B cell (primary cell): Measurements from ENCODE around the gene AGT.

Experiments
- CTCF ChIP-seq: fragments of 200-600 bp; IDR thresholded peaks from one replicate; pipeline ENCODE4 v1.8.0; 2022; ENCODE audit warnings: antibody characterized with exemption, mild to moderate bottlenecking
- EZH2 ChIP-seq: IDR thresholded peaks from 2 replicates; pipeline ENCODE4 v1.6.1; 2012; ENCODE audit warnings: borderline replicate concordance, low read depth, mild to moderate bottlenecking, moderate library complexity, low read length; ENCODE audit not compliant: insufficient read depth, poor library complexity, severe bottlenecking

GRCh38 chr1:230686747-230687146, 27.2 kb downstream of the AGT start:
- TF ChIP-seq EZH2 = no peak
- TF ChIP-seq CTCF = no peak
